ENCODE data around the gene SLC13A2. TPM values are rescaled to one million over a fixed set of nuclear protein-coding genes. Genes with fewer than 3 reads are reported as not detected.

Gene SLC13A2
- total and polyA plus RNA-seq, 9 of the 15 experiments (the other 6 are each of a cell fraction or from before 2014, with no cell fraction given) = 0.13 TPM; not detected in 8

GRCh38 chr17:28498652-28499363 lies 25.4 kb downstream of the SLC13A2 start:
- ChIA-PET POLR2A (no interaction called here), CTCF (ENCODE audit: low intra/inter-chr PET ratio) (no interaction called here)
- WGBS (ENCODE audit: insufficient coverage, low coverage, missing lambda C conversion rate) = 0% methylated on average over 10 of the region's 12 CpGs
- no peak overlapping the region for H3K27ac ChIP-seq (ENCODE audit: extremely low read depth, low read depth, low read length)
- H4K20me1 ChIP-seq (replicated peaks; ENCODE audit: control insufficient read depth, insufficient read depth, low read length) = peaks cover 9% of the 10 kb centered on the region; the same call in 1 of the 2 replicates
- in situ Hi-C loops (cut with MboI) = loop anchor here (5.0 kb wide), 1 partner anchor 38 kb away; no protein-coding TSS in a partner anchor
- FAIRE-seq (no peak), ATAC-seq (no peak), DNase-seq (ENCODE audit: extremely low read depth in 1 of 4, low spot score in 3 of 4) (no peak)
- H3K4me3 ChIP-seq = no peak overlapping the region
- no peak overlapping the region for H3K4me2 ChIP-seq (ENCODE audit: insufficient read depth, low read length)
- no peaks in the 10 kb centered on the region for H3K9me1 ChIP-seq (ENCODE audit: control insufficient read depth, insufficient read depth, low read length)
- H3K36me3 ChIP-seq (ENCODE audit: control insufficient read depth, insufficient read depth, low read length) = no peaks in the 10 kb centered on the region
- no peaks in the 10 kb centered on the region for H3K79me2 ChIP-seq (ENCODE audit: control insufficient read depth, insufficient read depth, low read length)
- H3K27me3 ChIP-seq (ENCODE audit: control insufficient read depth in 2 of 2, insufficient read depth in 2 of 2, low read length in 2 of 2) = peaks cover 2 to 17% of the 10 kb centered on the region in 2 experiments; a peak in 3 of 5 replicates
- H3K4me1 ChIP-seq (replicated peaks in 1 of 2; ENCODE audit: control insufficient read depth in 2 of 2, insufficient read depth in 2 of 2, low read length in 2 of 2) = peaks cover 0 to 18% of the 10 kb centered on the region in 2 experiments; a peak in 2 of 5 replicates
- no peaks in the 10 kb centered on the region for H3K9me3 ChIP-seq (replicated peaks; ENCODE audit: control insufficient read depth, insufficient read depth, low read depth, low read length)
- intact Hi-C loops (cut with micrococcal nuclease) = no loop called here
- no peak overlapping the region for H3K9ac ChIP-seq (ENCODE audit: insufficient read depth in 1 of 2, low read depth in 2 of 2, low read length in 2 of 2)
- H2AFZ ChIP-seq (ENCODE audit: low read depth, low read length) = no peak overlapping the region
- no TSS peak for BruUV-seq (replicated peaks)
- TF ChIP-seq ZHX1 (conservative IDR thresholded peaks at IDR 0.05; ENCODE audit: low read length) (no peak), BHLHE40 (IDR thresholded peaks at IDR 0.05; ENCODE audit: low read length) (no peak), SRSF9 (IDR thresholded peaks at IDR 0.05; ENCODE audit: borderline replicate concordance, low read depth, low read length) (no peak), ZZZ3 (IDR thresholded peaks at IDR 0.05) (no peak), ZFP36 (IDR thresholded peaks at IDR 0.05; ENCODE audit: low read depth, low read length, partially characterized antibody) (peak; percentile 56), ZNF280A (IDR thresholded peaks at IDR 0.05; ENCODE audit: low read depth, partially characterized antibody) (no peak), RAD51 (IDR thresholded peaks at IDR 0.05; ENCODE audit: borderline replicate concordance, low read depth) (no peak), SFPQ (IDR thresholded peaks at IDR 0.05; ENCODE audit: low read depth, low read length) (no peak), FOXK2 (conservative IDR thresholded peaks at IDR 0.05 in 1 of 2, IDR thresholded peaks at IDR 0.05 in 1 of 2; ENCODE audit: low read depth in 2 of 2) (no peak), ARID4B (CRISPR knock-in tag; IDR thresholded peaks at IDR 0.05) (no peak)
